Adrenal gland (tissue), 5 donors: ENCODE data around the gene FMR1.

Source experiments
- CTCF ChIP-seq, 6 experiments: fragments of 450-650 bp in 4 of 6; fragments of 200-600 bp in 2 of 6; sonication (generic) in 1 of 6; IDR thresholded peaks; 1 replicate in 5 of 6; 2 replicates in 1 of 6; pipeline versions ENCODE4 v1.5.1 to v1.8.0; 2016 to 2021; ENCODE audit warnings: antibody characterized with exemption in 6 of 6, mild to moderate bottlenecking in 2 of 6, moderate library complexity in 1 of 6
- POLR2A ChIP-seq, 2 donors: fragments of 450-650 bp; IDR thresholded peaks; one replicate each; pipeline ENCODE4 v1.6.1; 2017; ENCODE audit warnings: antibody characterized with exemption in 2 of 2, mild to moderate bottlenecking in 2 of 2, moderate library complexity in 1 of 2
- donor health status: DM: no; HTN: no; CAD: no.

DNA sequence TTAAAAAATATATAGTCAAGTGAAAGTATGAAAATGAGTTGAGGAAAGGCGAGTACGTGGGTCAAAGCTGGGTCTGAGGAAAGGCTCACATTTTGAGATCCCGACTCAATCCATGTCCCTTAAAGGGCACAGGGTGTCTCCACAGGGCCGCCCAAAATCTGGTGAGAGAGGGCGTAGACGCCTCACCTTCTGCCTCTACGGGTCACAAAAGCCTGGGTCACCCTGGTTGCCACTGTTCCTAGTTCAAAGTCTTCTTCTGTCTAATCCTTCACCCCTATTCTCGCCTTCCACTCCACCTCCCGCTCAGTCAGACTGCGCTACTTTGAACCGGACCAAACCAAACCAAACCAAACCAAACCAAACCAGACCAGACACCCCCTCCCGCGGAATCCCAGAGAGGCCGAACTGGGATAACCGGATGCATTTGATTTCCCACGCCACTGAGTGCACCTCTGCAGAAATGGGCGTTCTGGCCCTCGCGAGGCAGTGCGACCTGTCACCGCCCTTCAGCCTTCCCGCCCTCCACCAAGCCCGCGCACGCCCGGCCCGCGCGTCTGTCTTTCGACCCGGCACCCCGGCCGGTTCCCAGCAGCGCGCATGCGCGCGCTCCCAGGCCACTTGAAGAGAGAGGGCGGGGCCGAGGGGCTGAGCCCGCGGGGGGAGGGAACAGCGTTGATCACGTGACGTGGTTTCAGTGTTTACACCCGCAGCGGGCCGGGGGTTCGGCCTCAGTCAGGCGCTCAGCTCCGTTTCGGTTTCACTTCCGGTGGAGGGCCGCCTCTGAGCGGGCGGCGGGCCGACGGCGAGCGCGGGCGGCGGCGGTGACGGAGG is at the start of gene FMR1:
- TF ChIP-seq CTCF (IDR thresholded peaks at IDR 0.05), result no peak
- peak in 1 of 2 donors; percentile 52 for TF ChIP-seq POLR2A (IDR thresholded peaks at IDR 0.05)
